H1 (cell line): ENCODE measurements around the gene PTPRT.

Source experiments
- CTCF ChIP-seq, 3 experiments: IDR thresholded peaks; 1 replicate in 2 of 3; 2 replicates in 1 of 3; pipeline versions ENCODE4 v1.5.1 to v1.6.1; 2011; ENCODE audit warnings: low read length in 3 of 3, mild to moderate bottlenecking in 3 of 3, inconsistent platforms in 2 of 3, low read depth in 1 of 3, moderate library complexity in 1 of 3; ENCODE audit not compliant: insufficient read depth in 1 of 3; ENCODE audit errors: control extremely low read depth in 1 of 3
- EP300 ChIP-seq, 2 experiments: IDR thresholded peaks; 1 replicate in 1 of 2; 2 replicates in 1 of 2; pipeline ENCODE4 v1.6.1; 2011 to 2012; ENCODE audit warnings: low read depth in 2 of 2, low read length in 2 of 2, mild to moderate bottlenecking in 2 of 2, borderline replicate concordance in 1 of 2, inconsistent platforms in 1 of 2, moderate library complexity in 1 of 2
- EZH2 ChIP-seq: fragments of 200-600 bp; sonication (generic); IDR thresholded peaks from 2 replicates; pipeline ENCODE4 v1.7.1; 2012; ENCODE audit warnings: low read depth, mild to moderate bottlenecking, moderate library complexity, low read length, inconsistent platforms; ENCODE audit not compliant: severe bottlenecking
- MAX ChIP-seq: IDR thresholded peaks from 2 replicates; pipeline ENCODE4 v1.6.1; 2012; ENCODE audit warnings: inconsistent platforms
- POLR2A ChIP-seq, 2 experiments: IDR thresholded peaks; 1 replicate in 1 of 2; 2 replicates in 1 of 2; pipeline ENCODE4 v1.6.1; 2011; ENCODE audit warnings: low read depth in 2 of 2, low read length in 2 of 2, mild to moderate bottlenecking in 2 of 2; ENCODE audit errors: control extremely low read depth in 1 of 2
- TAF1 ChIP-seq: IDR thresholded peaks from 2 replicates; pipeline ENCODE4 v1.6.1; 2011; ENCODE audit warnings: mild to moderate bottlenecking, low read depth, low read length

GRCh38 chr20:43187476-43188233 is 2.1 kb downstream of the PTPRT start:
- TF ChIP-seq CTCF (IDR thresholded peaks at IDR 0.05; ENCODE audit: control extremely low read depth in 1 of 3, insufficient read depth in 1 of 3, low read depth in 1 of 3, low read length in 3 of 3), result peak; percentile 74 to 85 (median 81)
- TF ChIP-seq POLR2A (IDR thresholded peaks at IDR 0.05; ENCODE audit: control extremely low read depth in 1 of 2, low read depth in 2 of 2, low read length in 2 of 2), result no peak
- TF ChIP-seq EZH2, result no peak
- no peak for TF ChIP-seq EP300 (IDR thresholded peaks at IDR 0.05; ENCODE audit: borderline replicate concordance in 1 of 2, low read depth in 2 of 2, low read length in 2 of 2)
- no peak for TF ChIP-seq MAX
- no peak for TF ChIP-seq TAF1
